H9 (cell line): ENCODE data around the gene RRAS. TPM values are rescaled to one million over a fixed set of nuclear protein-coding genes. Genes with fewer than 3 reads are reported as not detected.

Experiments used
- DNase-seq: peaks from one replicate; pipeline ENCODE4 v3.0.0-alpha.2; 2017
- H2AFZ ChIP-seq: one replicate; pipeline ENCODE4 v1.6.1; 2013; ENCODE audit warnings: mild to moderate bottlenecking, low read length, control low read depth, moderate library complexity
- H2AK5ac ChIP-seq: 2 replicates; pipeline ENCODE4 v1.6.1; 2013; ENCODE audit warnings: low read length, control low read depth, mixed read lengths; ENCODE audit not compliant: insufficient read length
- H2BK120ac ChIP-seq: one replicate; pipeline ENCODE4 v1.6.1; 2013; ENCODE audit warnings: low read depth, mild to moderate bottlenecking, low read length, control low read depth, inconsistent platforms; ENCODE audit not compliant: poor library complexity, severe bottlenecking
- H2BK12ac ChIP-seq: 2 replicates; pipeline ENCODE4 v1.6.1; 2013; ENCODE audit warnings: low read length, control low read depth, mixed read lengths, low read depth; ENCODE audit not compliant: insufficient read length
- H2BK15ac ChIP-seq: 2 replicates; pipeline ENCODE4 v1.6.1; 2013; ENCODE audit warnings: low read depth, low read length, control low read depth
- H2BK20ac ChIP-seq: one replicate; pipeline ENCODE4 v1.6.1; 2013; ENCODE audit warnings: low read depth, mild to moderate bottlenecking, low read length, control low read depth, inconsistent platforms; ENCODE audit not compliant: poor library complexity, severe bottlenecking
- H2BK5ac ChIP-seq: 2 replicates; pipeline ENCODE4 v1.6.1; 2013; ENCODE audit warnings: low read length, control low read depth, mixed read lengths; ENCODE audit not compliant: insufficient read length
- H3K14ac ChIP-seq: 2 replicates; pipeline ENCODE4 v1.6.1; 2013; ENCODE audit warnings: low read length, control low read depth; ENCODE audit not compliant: insufficient read depth
- H3K18ac ChIP-seq: 2 replicates; pipeline ENCODE4 v1.6.1; 2013; ENCODE audit warnings: low read depth, mild to moderate bottlenecking, mixed read lengths, low read length, control low read depth; ENCODE audit not compliant: insufficient read length
- H3K23ac ChIP-seq: 2 replicates; pipeline ENCODE4 v1.6.1; 2013; ENCODE audit warnings: low read length, control low read depth, mixed read lengths, low read depth; ENCODE audit not compliant: insufficient read length
- H3K23me2 ChIP-seq: 2 replicates; pipeline ENCODE4 v1.6.1; 2013; ENCODE audit warnings: low read depth, mild to moderate bottlenecking, mixed read lengths, low read length, control low read depth; ENCODE audit not compliant: insufficient read length, poor library complexity, severe bottlenecking
- H3K27ac ChIP-seq: 2 replicates; pipeline ENCODE4 v1.5.1; 2013; ENCODE audit warnings: low read length, control low read depth, mixed read lengths, low read depth; ENCODE audit not compliant: insufficient read length
- H3K27me3 ChIP-seq: 2 replicates; pipeline ENCODE4 v1.6.1; 2013; ENCODE audit warnings: low read length, control low read depth, inconsistent platforms; ENCODE audit not compliant: insufficient read depth
- H3K4ac ChIP-seq: 2 replicates; pipeline ENCODE4 v1.6.1; 2013; ENCODE audit warnings: low read depth, mild to moderate bottlenecking, control low read depth, inconsistent platforms, low read length, moderate library complexity
- H3K4me1 ChIP-seq: 2 replicates; pipeline ENCODE4 v1.6.1; 2013; ENCODE audit warnings: low read length, control low read depth, inconsistent platforms; ENCODE audit not compliant: insufficient read depth
- H3K4me2 ChIP-seq: 2 replicates; pipeline ENCODE4 v1.6.1; 2013; ENCODE audit warnings: low read length, control low read depth, mixed read lengths; ENCODE audit not compliant: insufficient read length, insufficient read depth
- H3K56ac ChIP-seq: 2 replicates; pipeline ENCODE4 v1.6.1; 2013; ENCODE audit warnings: low read depth, mild to moderate bottlenecking, mixed read lengths, low read length, control low read depth; ENCODE audit not compliant: insufficient read length
- H3K79me1 ChIP-seq: 2 replicates; pipeline ENCODE4 v1.6.1; 2013; ENCODE audit warnings: low read depth, mild to moderate bottlenecking, moderate library complexity, low read length, control low read depth, inconsistent platforms; ENCODE audit not compliant: insufficient read depth, poor library complexity, severe bottlenecking
- H3K79me2 ChIP-seq: 2 replicates; pipeline ENCODE4 v1.6.1; 2013; ENCODE audit warnings: low read length, control low read depth, inconsistent platforms; ENCODE audit not compliant: insufficient read depth
- H3K9ac ChIP-seq: 2 replicates; pipeline ENCODE4 v1.6.1; 2013; ENCODE audit warnings: low read length, control low read depth, mixed read lengths; ENCODE audit not compliant: insufficient read length; ENCODE audit errors: extremely low read depth
- H3K9me3 ChIP-seq: one replicate; pipeline ENCODE4 v1.6.1; 2013; ENCODE audit warnings: low read depth, low read length, inconsistent platforms; ENCODE audit not compliant: control insufficient read depth
- H3T11ph ChIP-seq: one replicate; pipeline ENCODE4 v1.6.1; 2013; ENCODE audit warnings: mild to moderate bottlenecking, low read length, control low read depth, inconsistent platforms
- H4K20me1 ChIP-seq: one replicate; pipeline ENCODE4 v1.6.1; 2013; ENCODE audit not compliant: control insufficient read depth, insufficient read length, insufficient read depth
- H4K5ac ChIP-seq: 2 replicates; pipeline ENCODE4 v1.6.1; 2013; ENCODE audit warnings: low read depth, mild to moderate bottlenecking, mixed read lengths, low read length, control low read depth; ENCODE audit not compliant: insufficient read length
- H4K8ac ChIP-seq: replicated peaks from 2 replicates; pipeline ENCODE4 v1.6.1; 2013; ENCODE audit warnings: low read length, control low read depth, mixed read lengths, low read depth; ENCODE audit not compliant: insufficient read length
- H4K91ac ChIP-seq: 2 replicates; pipeline ENCODE4 v1.6.1; 2013; ENCODE audit warnings: low read depth, mild to moderate bottlenecking, moderate library complexity, mixed read lengths, low read length, control low read depth; ENCODE audit not compliant: insufficient read length
- H3K27ac Mint-ChIP-seq, 3 experiments: 2 replicates in 2 of 3; 3 replicates in 1 of 3; pipeline ENCODE4 v1.8.0; 2020 to 2021; ENCODE audit warnings: mixed read lengths in 3 of 3, mild to moderate bottlenecking in 1 of 3, moderate library complexity in 1 of 3
- H3K27me3 Mint-ChIP-seq: 2 replicates; pipeline ENCODE4 v1.8.0; 2021; ENCODE audit warnings: low read depth, mild to moderate bottlenecking, moderate library complexity, mixed read lengths
- H3K36me3 Mint-ChIP-seq, 3 experiments: 2 replicates in 2 of 3; 3 replicates in 1 of 3; pipeline ENCODE4 v1.8.0; 2020 to 2021; ENCODE audit warnings: low read depth in 3 of 3, mixed read lengths in 3 of 3; ENCODE audit not compliant: insufficient read depth in 1 of 3
- H3K4me1 Mint-ChIP-seq, 2 experiments: 2 replicates each; pipeline ENCODE4 v1.8.0; 2020; ENCODE audit warnings: mixed read lengths in 2 of 2
- H3K4me3 Mint-ChIP-seq, 2 experiments: 2 replicates in 1 of 2; 3 replicates in 1 of 2; pipeline ENCODE4 v1.8.0; 2020 to 2021; ENCODE audit warnings: mild to moderate bottlenecking in 2 of 2, mixed read lengths in 2 of 2, moderate library complexity in 1 of 2
- H3K9me3 Mint-ChIP-seq, 2 experiments: 2 replicates in 1 of 2; 3 replicates in 1 of 2; pipeline ENCODE4 v1.8.0; 2020; ENCODE audit warnings: mild to moderate bottlenecking in 2 of 2, mixed read lengths in 2 of 2, moderate library complexity in 1 of 2
- WGBS: extraction: QIAGEN DNeasy Blood & Tissue Kit; methylation state at CpG from one replicate; pipeline ENCODE4 v1.1.7; 2013; ENCODE audit warnings: missing lambda C conversion rate, low lambda C conversion rate, mixed read lengths; ENCODE audit not compliant: insufficient read length; ENCODE audit errors: extremely low coverage; 5-methylcytosine and 5-hydroxymethylcytosine counted together
- total RNA-seq: library from RNA; stranded (reverse); gene quantifications from 2 replicates; pipeline ENCODE4 v1.2.1, GENCODE V29; 2021
- TF ChIP-seq, protein P1 (sequence below): fragments of 200-600 bp; sonication (generic); conservative IDR thresholded peaks from 3 replicates; pipeline ENCODE4 v1.8.0; 2021; ENCODE audit warnings: antibody characterized with exemption, mild to moderate bottlenecking

RRAS gene
- total RNA-seq, 1 experiment from 2014 or later = 9.9 TPM

DNA sequence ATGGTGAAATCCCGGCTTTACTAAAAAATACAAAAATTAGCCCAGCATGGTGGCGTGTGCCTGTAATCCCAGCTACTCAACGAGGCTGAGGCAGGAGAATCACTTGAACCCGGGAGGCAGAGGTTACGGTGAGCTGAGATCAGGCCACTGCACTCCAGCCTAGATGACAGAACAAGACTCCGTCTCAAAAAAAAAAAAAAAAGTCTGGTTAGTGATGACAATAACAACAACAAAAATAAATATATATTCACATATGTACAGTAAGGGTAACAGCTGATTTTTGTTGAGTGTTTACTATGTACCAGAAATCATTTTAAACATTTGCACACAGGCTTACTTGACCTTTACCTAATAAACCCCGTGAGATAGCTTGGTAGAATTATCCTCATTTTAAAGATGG lies 23.0 kb downstream of the RRAS start:
- Histone ChIP-seq H3T11ph (no peak overlapping the region), H4K20me1 (no peaks in the 10 kb centered on the region)
- H3K9me3 Mint-ChIP-seq = no peaks in the 10 kb centered on the region

More for the DNA sequence above, 23.0 kb downstream of the RRAS start:
- no peak overlapping the region for H3K4ac ChIP-seq
- no peak overlapping the region for H2BK15ac ChIP-seq
- Mint-ChIP-seq H3K27me3 (no peaks in the 10 kb centered on the region; the same call in 1 of the 2 replicates), H3K36me3 (peaks cover 56 to 80% (median 76%) of the 10 kb centered on the region in 3 experiments), H3K4me1 (peaks cover 0 to 2% of the 10 kb centered on the region in 2 experiments; a peak in 1 of 4 replicates), H3K27ac (no peak overlapping the region), H3K4me3 (no peak overlapping the region)
- no peaks in the 10 kb centered on the region for H3K79me1 ChIP-seq
- no peak overlapping the region for H3K18ac ChIP-seq
- H2BK5ac ChIP-seq = no peak overlapping the region
- no peak overlapping the region for H2AFZ ChIP-seq
- H2AK5ac ChIP-seq = no peak overlapping the region
- H2BK120ac ChIP-seq = no peak overlapping the region
- TF ChIP-seq, protein P1, sequence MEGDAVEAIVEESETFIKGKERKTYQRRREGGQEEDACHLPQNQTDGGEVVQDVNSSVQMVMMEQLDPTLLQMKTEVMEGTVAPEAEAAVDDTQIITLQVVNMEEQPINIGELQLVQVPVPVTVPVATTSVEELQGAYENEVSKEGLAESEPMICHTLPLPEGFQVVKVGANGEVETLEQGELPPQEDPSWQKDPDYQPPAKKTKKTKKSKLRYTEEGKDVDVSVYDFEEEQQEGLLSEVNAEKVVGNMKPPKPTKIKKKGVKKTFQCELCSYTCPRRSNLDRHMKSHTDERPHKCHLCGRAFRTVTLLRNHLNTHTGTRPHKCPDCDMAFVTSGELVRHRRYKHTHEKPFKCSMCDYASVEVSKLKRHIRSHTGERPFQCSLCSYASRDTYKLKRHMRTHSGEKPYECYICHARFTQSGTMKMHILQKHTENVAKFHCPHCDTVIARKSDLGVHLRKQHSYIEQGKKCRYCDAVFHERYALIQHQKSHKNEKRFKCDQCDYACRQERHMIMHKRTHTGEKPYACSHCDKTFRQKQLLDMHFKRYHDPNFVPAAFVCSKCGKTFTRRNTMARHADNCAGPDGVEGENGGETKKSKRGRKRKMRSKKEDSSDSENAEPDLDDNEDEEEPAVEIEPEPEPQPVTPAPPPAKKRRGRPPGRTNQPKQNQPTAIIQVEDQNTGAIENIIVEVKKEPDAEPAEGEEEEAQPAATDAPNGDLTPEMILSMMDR = no peak
- H2BK20ac ChIP-seq = no peak overlapping the region
- H2BK12ac ChIP-seq = no peak overlapping the region
- no peak overlapping the region for H3K14ac ChIP-seq
- H4K8ac ChIP-seq = no peak overlapping the region
- H3K23me2 ChIP-seq = no peaks in the 10 kb centered on the region
- H3K4me2 ChIP-seq = no peak overlapping the region
- no CpG with 5 or more reads among the region's 7 CpGs for WGBS
- no peaks in the 10 kb centered on the region; the same call in 1 of the 2 replicates for H3K79me2 ChIP-seq
- no peak for DNase-seq
- H3K23ac ChIP-seq = no peak overlapping the region
- no peak overlapping the region for H4K5ac ChIP-seq
- H3K9me3 ChIP-seq = no peaks in the 10 kb centered on the region
- no peak overlapping the region for H3K9ac ChIP-seq
- no peaks in the 10 kb centered on the region for H3K4me1 ChIP-seq
- no peak overlapping the region for H3K56ac ChIP-seq
- H3K27me3 ChIP-seq = no peaks in the 10 kb centered on the region
- H4K91ac ChIP-seq = no peak overlapping the region
- H3K27ac ChIP-seq = no peak overlapping the region
